Fibroblast of lung (primary cell): ENCODE data around the gene PIGC. TPM values are rescaled to one million over a fixed set of nuclear protein-coding genes. Genes with fewer than 3 reads are reported as not detected.
A peak's percentile ranks its signal among the peaks of the same experiment; 100 is the strongest.

Experiments
- DNase-seq, 2 donors: peaks; one replicate each; pipeline versions ENCODE4 v3.0.0 to v3.0.0-alpha.2; 2010; ENCODE audit warnings: low read depth in 2 of 2
- H2AFZ ChIP-seq: 2 replicates; pipeline ENCODE4 v1.5.1; 2012; ENCODE audit warnings: low read length, control low read depth, inconsistent platforms
- H3K27ac ChIP-seq: 2 replicates; pipeline ENCODE4 v1.5.1; 2011; ENCODE audit warnings: low read length, control low read depth; ENCODE audit not compliant: insufficient read depth
- H3K27me3 ChIP-seq: 2 replicates; pipeline ENCODE4 v1.5.1; 2011; ENCODE audit warnings: mild to moderate bottlenecking, low read length; ENCODE audit not compliant: control insufficient read depth, insufficient read depth
- H3K36me3 ChIP-seq: 2 replicates; pipeline ENCODE4 v1.5.1; 2011; ENCODE audit warnings: low read length; ENCODE audit not compliant: control insufficient read depth, insufficient read depth
- H3K4me1 ChIP-seq: 2 replicates; pipeline ENCODE4 v1.5.1; 2011; ENCODE audit warnings: low read length; ENCODE audit not compliant: control insufficient read depth, insufficient read depth; ENCODE audit errors: extremely low read depth
- H3K4me2 ChIP-seq: 2 replicates; pipeline ENCODE4 v1.5.1; 2011; ENCODE audit warnings: low read length, control low read depth; ENCODE audit not compliant: insufficient read depth; ENCODE audit errors: extremely low read depth
- H3K4me3 ChIP-seq, 4 experiments: fragments of 200-600 bp in 1 of 4; sonication (generic) in 1 of 4; replicated peaks in 1 of 4; 2 replicates each; pipeline ENCODE4 v1.5.1; 2011 to 2016; ENCODE audit warnings: low read length in 4 of 4, low read depth in 3 of 4, mild to moderate bottlenecking in 3 of 4, control low read depth in 2 of 4, inconsistent platforms in 1 of 4, mixed read lengths in 1 of 4; ENCODE audit not compliant: insufficient read depth in 1 of 4; ENCODE audit errors: control extremely low read depth in 1 of 4
- H3K79me2 ChIP-seq: 2 replicates; pipeline ENCODE4 v1.5.1; 2012; ENCODE audit warnings: mild to moderate bottlenecking, low read length, inconsistent platforms; ENCODE audit not compliant: control insufficient read depth, insufficient read depth
- H3K9ac ChIP-seq: 2 replicates; pipeline ENCODE4 v1.5.1; 2011; ENCODE audit warnings: mild to moderate bottlenecking, low read length, control low read depth; ENCODE audit not compliant: insufficient read depth
- H3K9me3 ChIP-seq: 2 replicates; pipeline ENCODE4 v1.5.1; 2012; ENCODE audit warnings: low read depth, low read length; ENCODE audit not compliant: control insufficient read depth, insufficient read depth
- H4K20me1 ChIP-seq: 2 replicates; pipeline ENCODE4 v1.5.1; 2011; ENCODE audit warnings: low read length; ENCODE audit not compliant: control insufficient read depth, insufficient read depth; ENCODE audit errors: extremely low read depth
- EZH2 ChIP-seq: IDR thresholded peaks from 2 replicates; pipeline ENCODE4 v1.5.1; 2012; ENCODE audit warnings: low read length, control low read depth, mild to moderate bottlenecking; ENCODE audit errors: missing control alignments
- polyA plus RNA-seq, 2 donors: library from polyadenylated mRNA; depleted of rRNA in 1 of 2; stranded (reverse) in 1 of 2; unstranded in 1 of 2; fragments of >200 nt; gene quantifications; 2 replicates each; pipeline ENCODE4 v1.2.1, GENCODE V29; 2011 to 2012; ENCODE audit warnings: missing spikeins in 1 of 2
- total RNA-seq: library from RNA; depleted of rRNA; stranded (reverse); fragments of >200 nt; gene quantifications from 2 replicates; pipeline ENCODE4 v1.2.1, GENCODE V29; 2014
- TF ChIP-seq, protein P1 (sequence below), 2 donors: IDR thresholded peaks in 1 of 2; conservative IDR thresholded peaks in 1 of 2; 1 replicate in 1 of 2; 2 replicates in 1 of 2; pipeline ENCODE4 v1.5.1; 2011 to 2012; ENCODE audit warnings: low read length in 2 of 2, control low read depth in 1 of 2, inconsistent platforms in 1 of 2, low read depth in 1 of 2, mild to moderate bottlenecking in 1 of 2

PIGC gene
- total and polyA plus RNA-seq, 2 donors (not counting 1 experiment from before 2014, with no cell fraction given) = 20.3 to 28.9 TPM

DNA sequence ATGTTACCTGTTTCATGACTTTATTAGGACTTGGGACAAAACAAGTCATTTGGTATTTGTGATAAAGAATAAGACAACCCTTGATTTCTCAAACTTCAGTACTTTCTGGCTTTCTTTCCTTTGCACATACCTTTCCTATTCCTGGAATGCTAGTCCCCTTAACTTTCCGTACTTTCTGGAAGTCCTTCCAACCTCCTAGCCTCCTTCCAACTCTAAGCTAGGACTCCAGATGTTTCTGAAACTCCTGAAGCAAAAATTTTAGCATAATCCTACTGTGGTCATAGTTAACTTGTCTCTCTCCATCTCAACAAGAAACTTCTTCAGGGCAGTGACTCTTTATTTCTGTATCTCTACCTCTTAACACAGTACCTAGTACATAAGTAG lies 43.2 kb downstream of the PIGC start:
- Histone ChIP-seq H3K4me2 (no peak overlapping the region), H3K79me2 (no peaks in the 10 kb centered on the region), H3K4me1 (peaks cover 2% of the 10 kb centered on the region), H3K9me3 (no peaks in the 10 kb centered on the region), H3K27me3 (no peaks in the 10 kb centered on the region), H3K27ac (no peak overlapping the region), H2AFZ (no peak overlapping the region), H4K20me1 (no peaks in the 10 kb centered on the region), H3K4me3 (no peak overlapping the region), H3K9ac (no peak overlapping the region), H3K36me3 (no peaks in the 10 kb centered on the region)
- peak in 1 of 2 donors; percentile 45 for DNase-seq
- TF ChIP-seq, protein P1, sequence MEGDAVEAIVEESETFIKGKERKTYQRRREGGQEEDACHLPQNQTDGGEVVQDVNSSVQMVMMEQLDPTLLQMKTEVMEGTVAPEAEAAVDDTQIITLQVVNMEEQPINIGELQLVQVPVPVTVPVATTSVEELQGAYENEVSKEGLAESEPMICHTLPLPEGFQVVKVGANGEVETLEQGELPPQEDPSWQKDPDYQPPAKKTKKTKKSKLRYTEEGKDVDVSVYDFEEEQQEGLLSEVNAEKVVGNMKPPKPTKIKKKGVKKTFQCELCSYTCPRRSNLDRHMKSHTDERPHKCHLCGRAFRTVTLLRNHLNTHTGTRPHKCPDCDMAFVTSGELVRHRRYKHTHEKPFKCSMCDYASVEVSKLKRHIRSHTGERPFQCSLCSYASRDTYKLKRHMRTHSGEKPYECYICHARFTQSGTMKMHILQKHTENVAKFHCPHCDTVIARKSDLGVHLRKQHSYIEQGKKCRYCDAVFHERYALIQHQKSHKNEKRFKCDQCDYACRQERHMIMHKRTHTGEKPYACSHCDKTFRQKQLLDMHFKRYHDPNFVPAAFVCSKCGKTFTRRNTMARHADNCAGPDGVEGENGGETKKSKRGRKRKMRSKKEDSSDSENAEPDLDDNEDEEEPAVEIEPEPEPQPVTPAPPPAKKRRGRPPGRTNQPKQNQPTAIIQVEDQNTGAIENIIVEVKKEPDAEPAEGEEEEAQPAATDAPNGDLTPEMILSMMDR (conservative IDR thresholded peaks at IDR 0.05 in 1 of 2, IDR thresholded peaks at IDR 0.05 in 1 of 2; ENCODE audit: low read depth in 1 of 2, low read length in 2 of 2) = no peak
- no peak for TF ChIP-seq EZH2

GRCh38 chr1:172399756-172400721 lies 43.8 kb downstream of the PIGC start:
- H3K4me3 ChIP-seq = no peak overlapping the region
- no peak for TF ChIP-seq EZH2
- TF ChIP-seq, protein P1 (conservative IDR thresholded peaks at IDR 0.05 in 1 of 2, IDR thresholded peaks at IDR 0.05 in 1 of 2; ENCODE audit: low read depth in 1 of 2, low read length in 2 of 2) = no peak
- no peak for DNase-seq
- peak overlapping the region; percentile 20 for H2AFZ ChIP-seq
- no peaks in the 10 kb centered on the region for H3K9me3 ChIP-seq
- no peak overlapping the region for H3K27ac ChIP-seq
- no peaks in the 10 kb centered on the region for H4K20me1 ChIP-seq
- H3K9ac ChIP-seq = no peak overlapping the region
- H3K4me2 ChIP-seq = no peak overlapping the region
- peaks cover 2% of the 10 kb centered on the region for H3K4me1 ChIP-seq
- H3K36me3 ChIP-seq = no peaks in the 10 kb centered on the region
- no peaks in the 10 kb centered on the region for H3K79me2 ChIP-seq
- no peaks in the 10 kb centered on the region for H3K27me3 ChIP-seq

DNA sequence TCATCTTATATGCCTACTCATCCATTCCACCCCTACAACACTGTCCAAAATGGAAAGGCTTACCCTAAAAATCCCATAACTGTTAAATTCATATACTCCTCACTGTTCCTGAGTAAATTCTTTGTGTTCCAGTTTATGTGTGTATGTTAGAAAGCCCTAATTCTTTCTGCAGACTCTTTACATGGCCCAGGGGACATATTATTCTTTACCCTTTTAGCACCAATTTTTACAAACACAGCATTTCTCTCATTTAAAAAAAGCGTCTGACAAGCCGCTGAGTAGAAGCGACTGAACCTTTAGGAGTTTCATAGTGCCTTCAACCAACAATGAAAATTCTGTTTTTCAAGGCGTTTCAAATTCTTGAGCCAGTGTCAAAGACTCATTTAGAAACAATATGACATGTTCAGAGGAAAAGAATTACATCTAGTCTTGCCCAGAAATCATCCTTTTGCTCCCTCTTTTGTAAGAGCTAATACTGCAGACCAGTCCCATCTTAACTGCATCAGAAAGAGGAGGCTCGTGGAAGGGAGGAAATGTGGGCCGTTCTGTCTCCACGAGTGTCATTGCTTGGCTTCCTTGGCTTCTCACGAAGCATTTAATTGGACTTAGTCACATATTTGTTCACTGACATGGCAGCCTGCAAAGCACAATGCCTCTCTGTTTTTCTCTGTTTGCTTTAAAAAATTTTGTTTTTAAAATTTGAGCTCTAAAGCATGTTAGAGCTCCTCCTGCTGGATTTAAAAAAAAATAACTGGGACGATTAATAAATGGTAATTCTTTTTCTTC lies 44.7 kb downstream of the PIGC start:
- Histone ChIP-seq H3K27ac (peak overlapping the region; percentile 49), H3K36me3 (no peaks in the 10 kb centered on the region), H3K27me3 (no peaks in the 10 kb centered on the region), H4K20me1 (no peaks in the 10 kb centered on the region), H3K4me1 (peaks cover 2% of the 10 kb centered on the region), H3K9me3 (no peaks in the 10 kb centered on the region), H3K79me2 (no peaks in the 10 kb centered on the region), H2AFZ (peak overlapping the region; percentile 70), H3K9ac (no peak overlapping the region), H3K4me2 (peak overlapping the region; percentile 59), H3K4me3 (no peak overlapping the region)
- peak; percentile 87 to 98 for DNase-seq
- TF ChIP-seq, protein P1 (conservative IDR thresholded peaks at IDR 0.05 in 1 of 2, IDR thresholded peaks at IDR 0.05 in 1 of 2; ENCODE audit: low read depth in 1 of 2, low read length in 2 of 2) = peak; percentile 27 to 30
- TF ChIP-seq EZH2 = no peak
